Effector memory CD8-positive, alpha-beta T cell (primary cell): ENCODE data around the gene DOCK7.

Experiments used
- ATAC-seq: fragments of 150-1000 bp; cut with Tn5 transposase; replicated peaks from 2 replicates; pipeline ENCODE4 v1.10.0; 2021; ENCODE audit warnings: mild to moderate bottlenecking, moderate library complexity
- DNase-seq, 3 experiments: peaks; one replicate each; pipeline ENCODE4 v3.0.0; 2021
- H3K27ac Mint-ChIP-seq, 2 donors: one replicate each; pipeline ENCODE4 v1.8.0; 2022; ENCODE audit warnings: mild to moderate bottlenecking in 2 of 2, mixed read lengths in 2 of 2, moderate library complexity in 2 of 2
- H3K27me3 Mint-ChIP-seq, 2 donors: one replicate each; pipeline ENCODE4 v1.8.0; 2022; ENCODE audit warnings: mixed read lengths in 2 of 2
- H3K36me3 Mint-ChIP-seq: one replicate; pipeline ENCODE4 v1.8.0; 2022; ENCODE audit warnings: mild to moderate bottlenecking, moderate library complexity, mixed read lengths; ENCODE audit not compliant: insufficient read depth
- H3K4me1 Mint-ChIP-seq, 2 donors: one replicate each; pipeline ENCODE4 v1.8.0; 2022; ENCODE audit warnings: low read depth in 2 of 2, mixed read lengths in 2 of 2
- H3K4me3 Mint-ChIP-seq, 2 donors: one replicate each; pipeline ENCODE4 v1.8.0; 2022; ENCODE audit warnings: mild to moderate bottlenecking in 2 of 2, mixed read lengths in 2 of 2, moderate library complexity in 2 of 2
- H3K9me3 Mint-ChIP-seq, 2 donors: one replicate each; pipeline ENCODE4 v1.8.0; 2022; ENCODE audit warnings: mixed read lengths in 2 of 2

The DOCK7 gene

DNA sequence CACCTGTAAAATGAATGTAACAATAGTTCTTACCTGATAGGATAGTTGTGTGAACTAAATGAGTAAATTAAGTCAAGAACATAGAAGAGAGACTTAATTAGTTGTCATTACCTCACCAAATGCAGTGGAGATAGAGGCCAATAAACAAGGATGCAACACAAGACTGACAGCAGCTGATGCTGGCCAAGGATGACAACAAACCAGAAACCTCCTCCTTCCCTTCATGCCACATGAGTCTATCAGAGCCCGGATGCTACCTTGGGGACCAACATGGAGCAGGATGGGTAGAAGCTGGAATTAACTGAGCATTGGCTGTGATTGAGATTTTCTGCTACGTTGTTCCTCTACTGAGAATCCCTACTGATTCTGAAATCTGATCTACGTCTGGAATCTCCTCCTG, 281.6 kb downstream of the DOCK7 start:
- H3K27me3 Mint-ChIP-seq = peaks cover 1 to 7% of the 10 kb centered on the region in 2 donors
- no peaks in the 10 kb centered on the region for H3K36me3 Mint-ChIP-seq
- H3K4me3 Mint-ChIP-seq = no peak overlapping the region
- no peak for DNase-seq
- no peaks in the 10 kb centered on the region for H3K4me1 Mint-ChIP-seq
- no peak overlapping the region for H3K27ac Mint-ChIP-seq
- H3K9me3 Mint-ChIP-seq = no peaks in the 10 kb centered on the region
- ATAC-seq = no peak

DNA sequence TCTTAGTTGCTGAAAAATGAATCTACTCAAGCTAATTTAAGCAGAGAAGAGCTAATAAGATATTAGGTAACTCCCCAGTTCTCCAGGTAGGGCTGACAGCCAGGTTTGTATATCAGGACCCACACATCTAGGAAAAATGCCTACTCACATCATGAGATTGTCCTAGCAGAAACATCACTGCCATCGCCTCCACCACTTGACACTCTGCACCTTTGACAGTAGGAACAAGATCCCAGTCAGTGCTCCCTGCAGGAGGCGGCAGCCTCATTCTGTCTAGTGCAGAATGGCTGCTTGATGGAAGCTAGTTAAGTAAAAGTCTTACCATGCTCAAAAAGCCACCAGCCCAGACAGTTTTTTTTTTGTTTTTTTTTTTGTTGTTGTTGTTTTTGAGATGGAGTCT, 282.9 kb downstream of the DOCK7 start:
- Mint-ChIP-seq H3K4me1 (no peaks in the 10 kb centered on the region), H3K27me3 (peaks cover 0 to under 1% of the 10 kb centered on the region in 2 donors), H3K4me3 (no peak overlapping the region), H3K27ac (no peak overlapping the region), H3K36me3 (no peaks in the 10 kb centered on the region), H3K9me3 (no peaks in the 10 kb centered on the region)
- no peak for ATAC-seq
- no peak for DNase-seq
